Epithelial cell of umbilical artery (primary cell): ENCODE measurements around the gene NOX3. TPM values are rescaled to one million over a fixed set of nuclear protein-coding genes. Genes with fewer than 3 reads are reported as not detected.

ENCODE experiments used
- total RNA-seq: library from RNA; depleted of rRNA; stranded (reverse); fragments of >200 nt; gene quantifications from 2 replicates; pipeline ENCODE4 v1.2.3, GENCODE V29; 2014

NOX3 gene, protein sequence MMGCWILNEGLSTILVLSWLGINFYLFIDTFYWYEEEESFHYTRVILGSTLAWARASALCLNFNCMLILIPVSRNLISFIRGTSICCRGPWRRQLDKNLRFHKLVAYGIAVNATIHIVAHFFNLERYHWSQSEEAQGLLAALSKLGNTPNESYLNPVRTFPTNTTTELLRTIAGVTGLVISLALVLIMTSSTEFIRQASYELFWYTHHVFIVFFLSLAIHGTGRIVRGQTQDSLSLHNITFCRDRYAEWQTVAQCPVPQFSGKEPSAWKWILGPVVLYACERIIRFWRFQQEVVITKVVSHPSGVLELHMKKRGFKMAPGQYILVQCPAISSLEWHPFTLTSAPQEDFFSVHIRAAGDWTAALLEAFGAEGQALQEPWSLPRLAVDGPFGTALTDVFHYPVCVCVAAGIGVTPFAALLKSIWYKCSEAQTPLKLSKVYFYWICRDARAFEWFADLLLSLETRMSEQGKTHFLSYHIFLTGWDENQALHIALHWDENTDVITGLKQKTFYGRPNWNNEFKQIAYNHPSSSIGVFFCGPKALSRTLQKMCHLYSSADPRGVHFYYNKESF
- not detected in 2 replicates for total RNA-seq

DNA sequence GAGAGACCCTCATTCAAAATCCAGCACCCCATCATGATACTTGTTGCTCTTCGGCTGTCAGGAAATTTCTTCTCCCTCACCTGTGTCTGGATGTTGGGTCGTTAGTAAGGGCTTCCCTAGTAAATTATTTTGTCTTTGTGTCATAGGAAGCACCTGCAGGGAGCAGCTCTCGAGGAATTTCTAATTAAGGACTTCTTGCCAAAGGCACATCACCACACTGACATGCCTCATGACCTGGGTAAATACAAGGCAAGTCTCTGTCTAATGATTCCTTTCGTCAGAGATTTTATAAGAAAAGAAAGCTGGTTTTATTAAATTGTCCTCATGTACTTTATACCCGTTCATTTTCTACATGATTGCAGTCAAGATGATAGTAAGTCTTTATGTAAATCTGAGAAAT is at the start of gene NOX3:
TSS of gene NOX3 (minus strand) at position 74 of the 400 bp plus-strand sequence. CDS start at position 35, 39 bp downstream.

Other genes starting within 250 kb of the NOX3 start
- 0.30 TPM in 1 of 2 replicates, not detected in the other for gene CLDN20, start 191.8 kb downstream of the NOX3 start, total RNA-seq
- gene TFB1M, start 141.4 kb downstream of the NOX3 start, total RNA-seq = 14.3 and 29.0 TPM in 2 replicates